NCI-H524 (cell line): ENCODE data around the gene RAB11FIP3.
"Not testable (repeated sequence)": the region's sequence is repeated elsewhere in the genome, so short reads cannot be mapped to it uniquely, and the experiment has no call there.

Experiments
- DNase-seq, 2 experiments: peaks; one replicate each; lab custom pipeline; 2025; lab: John Stamatoyannopoulos, UW

RAB11FIP3 gene

GRCh38 chr16:425082-425718 is at the start of gene RAB11FIP3:
TSS of gene RAB11FIP3 (plus strand) at chr16:425649. CDS start at chr16:426007, 358 bp downstream.
- DNase-seq, result peak; percentile 71 to 88

- no peak for DNase-seq
Measured at GRCh38 chr16:375927-376816, 49.3 kb upstream of the RAB11FIP3 start.

GRCh38 chr16:376817-377418 is 48.5 kb upstream of the RAB11FIP3 start:
- no peak for DNase-seq

- no peak for DNase-seq
Measured at GRCh38 chr16:377419-377951, 48.0 kb upstream of the RAB11FIP3 start.

- DNase-seq, result not testable (repeated sequence)
Measured at GRCh38 chr16:378113-378820, 47.2 kb upstream of the RAB11FIP3 start.

GRCh38 chr16:378821-379182 is 46.6 kb upstream of the RAB11FIP3 start:
- DNase-seq, result no peak

GRCh38 chr16:379183-379960 is 46.1 kb upstream of the RAB11FIP3 start:
- DNase-seq, result no peak

- no peak for DNase-seq
Measured at GRCh38 chr16:379961-380761, 45.3 kb upstream of the RAB11FIP3 start.

GRCh38 chr16:380762-381011 is 44.8 kb upstream of the RAB11FIP3 start:
- no peak for DNase-seq

- DNase-seq, result no peak
Measured at GRCh38 chr16:381012-381788, 44.2 kb upstream of the RAB11FIP3 start.

GRCh38 chr16:381789-382717 is 43.4 kb upstream of the RAB11FIP3 start, which contains the start of gene PGAP6:
TSS of gene PGAP6 (minus strand) at chr16:381978. CDS start at chr16:381821, 157 bp downstream.
- DNase-seq, result peak in 1 of 2 experiments; percentile 49

- DNase-seq, result no peak
Measured at GRCh38 chr16:383326-384051, 42.0 kb upstream of the RAB11FIP3 start.

GRCh38 chr16:386641-387156 is 38.8 kb upstream of the RAB11FIP3 start:
- no peak for DNase-seq

GRCh38 chr16:387761-388666 is 37.4 kb upstream of the RAB11FIP3 start:
- DNase-seq, result not testable (repeated sequence)

GRCh38 chr16:389352-389751 is 36.1 kb upstream of the RAB11FIP3 start:
- DNase-seq, result no peak

GRCh38 chr16:391885-392335 is 33.5 kb upstream of the RAB11FIP3 start:
- DNase-seq, result peak; percentile 32 to 71
